T-helper 1 cell treated with Interleukin-12 subunit alpha and Interleukin-12 subunit beta and Interleukin-4 antibody, amounts not matched to agents 30 ng/mL and 1 ng/mL, for 36 hours (primary cell): Measurements from ENCODE around the gene SELENOI. TPM values are rescaled to one million over a fixed set of nuclear protein-coding genes. Genes with fewer than 3 reads are reported as not detected.

Source experiments
- intact Hi-C: fragments of 100-400 bp; cut with micrococcal nuclease; formaldehyde crosslinking; loops from one replicate; pipeline ENCODE4 v1.15.1; 2024
- total RNA-seq: library from RNA; stranded (reverse); gene quantifications from 2 replicates; pipeline ENCODE4 v1.2.3, GENCODE V29; 2022

SELENOI gene
- total RNA-seq, 1 donor from 2014 or later, result 37.0 TPM

- intact Hi-C loops, result no loop called here
Measured at GRCh38 chr2:26401739-26402541, 56.0 kb downstream of the SELENOI start, which contains the start of gene DRC1. DRC1 (plus strand) TSS chr2:26401920; CDS start chr2:26401990, 70 bp downstream.

GRCh38 chr2:26407526-26407925, 61.6 kb downstream of the SELENOI start:
- intact Hi-C loops, result no loop called here

DNA sequence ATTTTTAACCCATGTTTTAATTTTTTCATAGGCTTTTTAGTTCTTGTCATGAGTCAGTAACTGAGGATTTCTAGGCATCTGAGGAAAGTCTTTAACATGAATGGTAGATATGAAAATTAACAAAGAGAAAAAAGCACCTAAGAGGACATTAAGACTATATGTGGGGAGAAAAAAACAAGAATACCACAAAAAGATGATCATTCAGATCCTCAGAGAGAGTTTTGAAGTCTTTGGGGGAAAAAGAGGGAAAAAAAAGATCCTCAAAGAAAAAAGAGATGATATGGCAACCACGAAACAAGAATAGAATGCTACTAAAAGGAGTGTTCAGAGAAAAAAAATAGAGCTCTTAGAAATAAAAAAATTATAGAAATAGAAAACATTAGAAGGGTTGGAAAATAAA, 63.8 kb downstream of the SELENOI start:
- intact Hi-C loops, result loop anchor here (2.0 to 5.0 kb wide), 2 partner anchors 161 to 532 kb away; partner anchors contain the start of gene ASXL2

- intact Hi-C loops, result loop anchor here (2.0 to 5.0 kb wide), 2 partner anchors 162 to 534 kb away; partner anchors contain the start of gene ASXL2
Measured at GRCh38 chr2:26410764-26411243, 64.9 kb downstream of the SELENOI start.

- intact Hi-C loops, result loop anchor here (2.0 to 5.0 kb wide), 2 partner anchors 163 to 534 kb away; partner anchors contain the start of gene ASXL2
Measured at GRCh38 chr2:26411419-26411818, 65.5 kb downstream of the SELENOI start.

GRCh38 chr2:26412091-26412673, 66.2 kb downstream of the SELENOI start:
- intact Hi-C loops, result loop anchor here (1.0 to 5.0 kb wide), 2 partner anchors 65 to 535 kb away; partner anchors contain the start of gene ASXL2

- intact Hi-C loops, result loop anchor here (5.0 kb wide), 1 partner anchor 537 kb away; the partner anchor contains the start of gene ASXL2
Measured at GRCh38 chr2:26414311-26414710, 68.4 kb downstream of the SELENOI start.

- intact Hi-C loops, result no loop called here
Measured at GRCh38 chr2:26421961-26422360, 76.0 kb downstream of the SELENOI start.

DNA sequence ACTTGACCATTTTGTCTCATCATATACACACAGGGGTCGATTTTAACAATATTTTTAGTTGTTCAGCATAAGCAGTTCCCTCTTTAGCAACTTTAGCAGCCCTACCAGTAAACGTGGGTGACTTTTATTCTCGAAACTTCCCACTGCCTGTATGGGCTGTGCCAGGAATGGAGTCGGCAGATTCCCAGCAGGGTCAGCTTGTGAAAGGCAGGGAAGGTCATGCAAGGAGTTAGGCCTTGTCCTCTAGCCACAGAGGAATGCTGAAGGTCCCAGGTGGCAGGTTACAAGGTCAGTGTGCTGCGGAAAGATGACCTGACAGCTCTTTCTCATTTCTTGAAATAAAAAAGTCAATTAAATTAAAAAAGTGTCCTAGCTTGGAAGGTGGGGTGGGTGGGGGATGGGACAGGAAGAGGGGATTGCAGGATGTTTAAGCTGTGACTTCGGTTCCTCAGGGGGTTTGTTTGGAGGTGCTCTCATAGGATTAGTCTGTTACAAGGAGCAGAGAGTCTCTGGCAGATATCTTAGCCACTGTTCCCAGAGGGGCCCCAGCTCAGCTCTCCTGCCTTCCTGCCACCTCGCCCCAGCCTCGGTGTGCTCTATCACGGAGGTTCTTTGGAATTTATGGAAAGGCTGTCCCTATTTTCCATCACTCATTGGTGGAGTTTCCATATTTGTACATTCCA, 77.1 kb downstream of the SELENOI start:
- intact Hi-C loops, result no loop called here

DNA sequence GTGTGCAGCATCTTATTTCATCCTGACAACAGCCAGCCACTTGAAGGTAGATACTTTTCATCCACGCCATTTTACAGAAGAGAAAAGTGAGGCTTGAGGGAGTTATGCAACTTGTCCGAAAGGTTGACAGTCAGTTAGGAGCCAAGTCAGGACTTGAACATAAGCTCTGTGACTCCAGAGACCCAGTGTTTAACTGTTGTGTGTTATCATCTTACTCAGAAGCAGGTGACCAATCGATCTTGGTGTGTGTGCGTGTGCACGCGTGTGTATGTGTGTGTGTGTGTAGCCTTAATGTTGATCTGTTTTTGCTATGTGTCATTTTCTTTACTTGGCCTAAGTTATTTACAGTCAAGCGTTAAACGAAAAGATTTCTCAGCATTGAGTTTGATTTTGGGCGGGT, 77.8 kb downstream of the SELENOI start:
- intact Hi-C loops, result no loop called here

GRCh38 chr2:26424221-26424620, 78.3 kb downstream of the SELENOI start:
- intact Hi-C loops, result no loop called here

DNA sequence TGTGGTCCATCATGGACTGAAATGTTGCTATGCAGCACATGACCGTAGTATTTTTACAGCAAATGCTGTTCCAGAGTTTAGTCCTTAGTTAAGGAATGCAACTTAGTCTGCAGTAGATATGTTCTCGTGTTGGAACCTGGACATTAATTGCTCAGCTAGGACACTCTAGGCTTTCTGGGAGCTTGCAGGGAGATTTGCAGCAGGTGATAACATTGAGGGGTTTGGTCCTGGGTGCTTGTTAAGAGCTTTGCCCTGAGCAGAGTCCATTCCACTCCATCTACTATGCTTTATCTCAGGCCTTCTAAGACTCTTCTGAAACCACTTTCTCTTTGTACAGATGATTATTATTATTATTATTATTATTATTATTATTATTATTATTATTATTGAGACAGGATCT, 82.9 kb downstream of the SELENOI start:
- intact Hi-C loops, result no loop called here

GRCh38 chr2:26429779-26430578, 84.0 kb downstream of the SELENOI start:
- intact Hi-C loops, result no loop called here

GRCh38 chr2:26430826-26431225, 84.9 kb downstream of the SELENOI start:
- intact Hi-C loops, result no loop called here

DNA sequence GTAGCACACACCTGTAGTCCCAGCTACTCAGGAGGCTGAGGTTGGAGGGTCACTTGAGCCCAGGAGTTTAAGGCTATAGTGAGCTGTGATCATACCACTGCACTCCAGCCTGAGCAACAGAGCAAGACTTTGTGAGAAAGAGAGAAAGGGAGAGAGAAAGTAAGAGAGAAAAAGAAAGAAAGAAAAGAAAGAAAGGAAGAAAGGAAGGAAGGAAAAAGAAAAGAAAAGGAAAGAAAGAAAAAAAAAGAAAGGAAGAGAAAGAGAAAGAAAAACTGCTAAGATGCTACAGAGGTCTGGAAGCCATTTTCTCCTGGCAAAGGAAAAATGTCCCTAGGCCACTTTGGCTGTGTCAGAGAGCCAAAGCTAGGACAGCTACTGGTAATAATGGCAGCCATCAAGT, 86.4 kb downstream of the SELENOI start:
- intact Hi-C loops, result no loop called here

GRCh38 chr2:26432859-26433258, 86.9 kb downstream of the SELENOI start:
- intact Hi-C loops, result no loop called here

GRCh38 chr2:26435106-26435505, 89.2 kb downstream of the SELENOI start:
- intact Hi-C loops, result no loop called here

DNA sequence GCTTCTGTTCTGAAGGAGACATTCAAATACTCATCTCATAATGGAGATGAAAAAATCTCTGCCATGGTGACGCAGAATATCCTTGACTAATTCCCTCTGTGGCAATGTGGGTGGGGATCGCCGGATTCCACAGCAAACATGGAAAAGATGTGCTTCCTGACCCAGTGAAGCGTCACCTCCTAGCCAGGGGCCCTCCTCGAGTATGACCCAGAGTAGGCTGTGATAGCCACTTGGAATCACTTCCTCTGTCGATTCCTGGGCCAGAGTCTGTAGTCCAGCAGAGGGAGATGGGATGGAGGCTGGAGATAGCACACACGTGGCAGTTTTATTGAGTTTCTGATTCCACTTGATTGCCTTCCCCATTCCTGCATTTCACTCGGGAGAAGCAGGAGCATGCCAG, 92.6 kb downstream of the SELENOI start:
- intact Hi-C loops, result no loop called here

GRCh38 chr2:26438926-26439325, 93.0 kb downstream of the SELENOI start:
- intact Hi-C loops, result no loop called here

GRCh38 chr2:26442301-26442700, 96.4 kb downstream of the SELENOI start:
- intact Hi-C loops, result no loop called here

- intact Hi-C loops, result no loop called here
Measured at GRCh38 chr2:26442707-26443106, 96.8 kb downstream of the SELENOI start.
